ENCODE data around the gene NCKAP5L. TPM values are rescaled to one million over a fixed set of nuclear protein-coding genes. Genes with fewer than 3 reads are reported as not detected.

The NCKAP5L gene
- total RNA-seq, 2 experiments from 2014 or later = 9.2 to 9.8 TPM

DNA sequence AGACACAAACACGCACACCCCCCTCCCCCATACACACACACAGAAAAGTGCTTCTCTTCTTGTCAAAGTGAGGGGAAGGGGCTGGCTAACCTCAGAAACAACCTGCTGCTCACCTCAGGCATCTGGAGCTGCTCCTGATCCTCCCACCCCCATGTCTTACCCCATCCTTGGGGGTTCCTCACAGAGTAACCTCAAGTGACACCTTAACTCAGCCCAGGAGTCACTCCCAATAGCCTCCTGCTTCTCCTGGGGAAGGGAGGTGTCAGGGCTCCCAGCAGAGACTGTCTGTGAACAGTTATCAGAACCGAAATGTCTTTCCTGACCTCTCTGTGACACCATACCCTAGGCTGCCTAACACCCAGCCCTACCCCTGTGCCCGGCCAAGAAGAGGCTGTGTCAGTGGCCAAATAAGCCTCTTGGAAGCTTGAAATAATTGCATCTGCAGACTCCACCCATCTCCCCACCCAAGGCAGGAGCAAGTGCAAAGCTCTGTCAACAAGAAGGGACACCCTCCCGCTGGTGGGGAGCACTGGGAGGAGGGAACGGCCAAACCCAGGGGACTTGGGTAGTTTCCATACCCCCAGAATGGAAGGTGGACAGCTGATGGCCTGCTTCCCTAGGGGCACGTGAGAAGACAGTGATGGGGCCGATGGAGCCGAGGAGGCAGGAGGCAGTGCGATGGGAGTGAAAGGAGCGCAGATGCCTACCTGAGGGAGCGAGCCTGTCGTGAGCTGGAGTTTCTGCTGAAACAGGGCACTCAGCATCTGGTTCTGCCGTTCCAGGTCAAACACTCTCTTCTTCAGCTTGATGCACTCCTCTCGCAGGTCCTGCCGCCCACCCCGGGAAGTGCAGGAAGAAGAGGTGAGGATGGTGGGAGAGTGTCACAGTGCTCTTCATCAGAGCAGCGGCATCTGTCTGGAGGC is 26.8 kb downstream of the NCKAP5L start:
- Histone ChIP-seq H3K27ac (ENCODE audit: low read depth in 1 of 2, low read length in 2 of 2) (no peak overlapping the region), H3K27me3 (ENCODE audit: control insufficient read depth in 1 of 2, insufficient read depth in 2 of 2, low read length in 2 of 2) (no peaks in the 10 kb centered on the region), H3K4me3 (ENCODE audit: low read length) (no peak overlapping the region), H3K4me1 (ENCODE audit: insufficient read depth, low read length) (no peaks in the 10 kb centered on the region), H3K36me3 (ENCODE audit: insufficient read depth, low read length) (peaks cover 51% of the 10 kb centered on the region), H3K9me3 (ENCODE audit: control insufficient read depth in 1 of 2, insufficient read depth in 1 of 2, low read length in 2 of 2) (no peaks in the 10 kb centered on the region)
- H3K36me3 Mint-ChIP-seq (ENCODE audit: low read depth) = peaks cover 48% of the 10 kb centered on the region
- ATAC-seq (ENCODE audit: poor library complexity) (no peak), DNase-seq (no peak)
- TF ChIP-seq, protein P1, sequence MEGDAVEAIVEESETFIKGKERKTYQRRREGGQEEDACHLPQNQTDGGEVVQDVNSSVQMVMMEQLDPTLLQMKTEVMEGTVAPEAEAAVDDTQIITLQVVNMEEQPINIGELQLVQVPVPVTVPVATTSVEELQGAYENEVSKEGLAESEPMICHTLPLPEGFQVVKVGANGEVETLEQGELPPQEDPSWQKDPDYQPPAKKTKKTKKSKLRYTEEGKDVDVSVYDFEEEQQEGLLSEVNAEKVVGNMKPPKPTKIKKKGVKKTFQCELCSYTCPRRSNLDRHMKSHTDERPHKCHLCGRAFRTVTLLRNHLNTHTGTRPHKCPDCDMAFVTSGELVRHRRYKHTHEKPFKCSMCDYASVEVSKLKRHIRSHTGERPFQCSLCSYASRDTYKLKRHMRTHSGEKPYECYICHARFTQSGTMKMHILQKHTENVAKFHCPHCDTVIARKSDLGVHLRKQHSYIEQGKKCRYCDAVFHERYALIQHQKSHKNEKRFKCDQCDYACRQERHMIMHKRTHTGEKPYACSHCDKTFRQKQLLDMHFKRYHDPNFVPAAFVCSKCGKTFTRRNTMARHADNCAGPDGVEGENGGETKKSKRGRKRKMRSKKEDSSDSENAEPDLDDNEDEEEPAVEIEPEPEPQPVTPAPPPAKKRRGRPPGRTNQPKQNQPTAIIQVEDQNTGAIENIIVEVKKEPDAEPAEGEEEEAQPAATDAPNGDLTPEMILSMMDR (IDR thresholded peaks at IDR 0.05) = no peak
- intact Hi-C loops (cut with DNase I, micrococcal nuclease) = no loop called here
- H3K27me3 Mint-ChIP-seq = no peaks in the 10 kb centered on the region
- no peaks in the 10 kb centered on the region for H3K9me3 Mint-ChIP-seq
- no peak overlapping the region for H3K4me3 Mint-ChIP-seq
- H3K4me1 Mint-ChIP-seq (ENCODE audit: low read depth) = no peaks in the 10 kb centered on the region
- POLR2A ChIA-PET = no interaction called here
- H3K27ac Mint-ChIP-seq = no peak overlapping the region
- CTCF ChIA-PET = interaction anchor here (1.4 kb wide), 1 partner anchor 23 kb away, joined by 4 read pairs; no protein-coding TSS in a partner anchor

DNA sequence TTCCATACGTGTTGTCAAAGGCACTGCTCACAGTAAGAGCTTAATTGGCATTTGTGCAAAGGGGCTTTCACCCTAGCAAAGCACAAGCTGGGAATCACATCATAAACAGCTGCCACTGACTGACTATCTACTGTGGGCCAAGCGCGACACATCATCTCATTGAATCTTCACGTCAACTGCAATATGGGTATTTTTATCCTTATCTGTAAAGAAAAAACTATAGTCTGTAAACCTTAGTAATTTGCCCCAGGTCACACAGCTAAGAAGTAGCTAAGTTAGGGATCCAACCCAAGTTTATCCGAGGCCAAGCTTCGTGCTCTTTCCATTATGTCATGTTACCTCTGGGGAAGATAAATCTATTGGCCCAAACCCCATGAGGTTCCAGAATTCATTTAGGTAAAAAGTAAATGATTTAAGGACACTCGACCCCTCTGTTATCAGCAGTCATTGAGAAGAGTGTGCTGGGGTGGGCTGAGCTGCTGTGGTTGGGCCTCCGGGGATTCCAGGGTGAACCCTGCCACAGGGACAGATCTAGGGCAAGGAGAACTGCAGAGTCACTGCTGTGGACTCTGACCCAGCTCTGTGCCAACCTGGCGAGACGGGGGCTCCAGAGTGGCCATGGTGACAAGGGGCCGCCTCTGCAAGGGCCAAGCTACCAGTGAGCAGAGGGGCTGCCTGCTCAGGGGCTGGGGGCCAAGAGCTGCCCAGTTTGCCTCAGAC is 27.6 kb downstream of the NCKAP5L start:
- intact Hi-C loops (cut with DNase I, micrococcal nuclease) = no loop called here
- Histone ChIP-seq H3K27ac (ENCODE audit: low read depth in 1 of 2, low read length in 2 of 2) (no peak overlapping the region), H3K36me3 (ENCODE audit: insufficient read depth, low read length) (peaks cover 50% of the 10 kb centered on the region), H3K27me3 (ENCODE audit: control insufficient read depth in 1 of 2, insufficient read depth in 2 of 2, low read length in 2 of 2) (no peaks in the 10 kb centered on the region), H3K9me3 (ENCODE audit: control insufficient read depth in 1 of 2, insufficient read depth in 1 of 2, low read length in 2 of 2) (no peaks in the 10 kb centered on the region), H3K4me1 (ENCODE audit: insufficient read depth, low read length) (no peaks in the 10 kb centered on the region), H3K4me3 (ENCODE audit: low read length) (no peak overlapping the region)
- H3K9me3 Mint-ChIP-seq = no peaks in the 10 kb centered on the region
- H3K27me3 Mint-ChIP-seq = no peaks in the 10 kb centered on the region
- no peak overlapping the region for H3K4me3 Mint-ChIP-seq
- H3K4me1 Mint-ChIP-seq (ENCODE audit: low read depth) = no peaks in the 10 kb centered on the region
- TF ChIP-seq, protein P1 (IDR thresholded peaks at IDR 0.05) = no peak
- peaks cover 44% of the 10 kb centered on the region for H3K36me3 Mint-ChIP-seq (ENCODE audit: low read depth)
- DNase-seq (no peak), ATAC-seq (ENCODE audit: poor library complexity) (no peak)
- CTCF ChIA-PET = interaction anchor here (1.4 to 2.0 kb wide), 2 partner anchors 22 to 59 kb away, joined by 4 to 5 read pairs; partner anchors contain the start of gene TMBIM6
- H3K27ac Mint-ChIP-seq = no peak overlapping the region
- POLR2A ChIA-PET = no interaction called here

DNA sequence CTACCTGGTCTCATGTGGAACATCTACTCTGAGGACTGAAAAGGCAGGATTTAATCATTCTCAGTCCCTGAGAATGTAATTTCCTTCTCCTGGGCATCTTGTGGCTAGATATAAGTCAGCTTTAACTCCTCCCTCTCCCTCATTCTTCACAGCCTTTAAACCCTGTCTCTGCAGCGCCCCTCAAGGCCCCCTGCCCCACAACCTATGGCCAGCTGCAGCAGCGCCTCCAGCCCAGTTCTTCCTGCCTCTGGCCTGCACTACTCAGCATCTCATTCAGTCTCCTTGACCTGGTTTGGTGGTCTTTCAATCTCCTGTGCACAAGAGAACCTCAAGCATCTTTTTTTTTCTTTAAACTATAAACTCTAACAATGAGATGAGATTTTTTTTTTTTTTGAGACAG is 29.3 kb downstream of the NCKAP5L start:
- peaks cover 28% of the 10 kb centered on the region for H3K36me3 Mint-ChIP-seq (ENCODE audit: low read depth)
- no peaks in the 10 kb centered on the region for H3K9me3 Mint-ChIP-seq
- Histone ChIP-seq H3K9me3 (ENCODE audit: control insufficient read depth in 1 of 2, insufficient read depth in 1 of 2, low read length in 2 of 2) (no peaks in the 10 kb centered on the region), H3K36me3 (ENCODE audit: insufficient read depth, low read length) (peaks cover 41% of the 10 kb centered on the region), H3K4me3 (ENCODE audit: low read length) (no peak overlapping the region), H3K27ac (ENCODE audit: low read depth in 1 of 2, low read length in 2 of 2) (no peak overlapping the region), H3K27me3 (ENCODE audit: control insufficient read depth in 1 of 2, insufficient read depth in 2 of 2, low read length in 2 of 2) (no peaks in the 10 kb centered on the region), H3K4me1 (ENCODE audit: insufficient read depth, low read length) (no peaks in the 10 kb centered on the region)
- ATAC-seq (ENCODE audit: poor library complexity) = no peak
- DNase-seq = no peak
- ChIA-PET POLR2A (no interaction called here), CTCF (interaction anchor here (0.7 to 2.0 kb wide), 3 partner anchors 40 to 334 kb away, joined by 3 to 5 read pairs (median 3); partner anchors contain the start of gene TMBIM6)
- no peaks in the 10 kb centered on the region for H3K4me1 Mint-ChIP-seq (ENCODE audit: low read depth)
- TF ChIP-seq, protein P1 (IDR thresholded peaks at IDR 0.05) = no peak
- H3K4me3 Mint-ChIP-seq = no peak overlapping the region
- H3K27me3 Mint-ChIP-seq = no peaks in the 10 kb centered on the region
- H3K27ac Mint-ChIP-seq = no peak overlapping the region
- intact Hi-C loops (cut with DNase I, micrococcal nuclease) = no loop called here
